Mesenchymal stem cell (in vitro differentiated cells and primary cell): ENCODE data around the gene PSEN2.
"Not testable (repeated sequence)": the region's sequence is repeated elsewhere in the genome, so short reads cannot be mapped to it uniquely, and the experiment has no call there.

Experiments used
- DNase-seq: peaks from one replicate; pipeline ENCODE4 v3.0.0-alpha.2; 2013
- H2AFZ ChIP-seq: one replicate; pipeline ENCODE4 v1.6.1; 2013; ENCODE audit warnings: low read depth, mild to moderate bottlenecking, control low read depth, inconsistent platforms, low read length, moderate library complexity
- H2AK5ac ChIP-seq: 2 replicates; pipeline ENCODE4 v1.6.1; 2013; ENCODE audit warnings: low read length, moderate library complexity, mild to moderate bottlenecking, inconsistent platforms; ENCODE audit not compliant: severe bottlenecking
- H2BK120ac ChIP-seq: one replicate; pipeline ENCODE4 v1.6.1; 2013; ENCODE audit warnings: low read depth, mild to moderate bottlenecking, inconsistent platforms, low read length, moderate library complexity
- H2BK12ac ChIP-seq, 2 experiments: one replicate each; pipeline ENCODE4 v1.6.1; 2013; ENCODE audit warnings: inconsistent platforms in 2 of 2, low read length in 2 of 2, mild to moderate bottlenecking in 2 of 2, moderate library complexity in 2 of 2, control low read depth in 1 of 2
- H2BK15ac ChIP-seq: one replicate; pipeline ENCODE4 v1.6.1; 2013; ENCODE audit warnings: mild to moderate bottlenecking, low read depth, inconsistent platforms; ENCODE audit not compliant: poor library complexity, severe bottlenecking
- H2BK5ac ChIP-seq: 2 replicates; pipeline ENCODE4 v1.6.1; 2013; ENCODE audit warnings: low read depth, mild to moderate bottlenecking, low read length, control low read depth, inconsistent platforms; ENCODE audit not compliant: poor library complexity, severe bottlenecking
- H3K14ac ChIP-seq, 2 experiments: one replicate each; pipeline ENCODE4 v1.6.1; 2013; ENCODE audit warnings: inconsistent platforms in 2 of 2, low read length in 2 of 2, control low read depth in 1 of 2, mild to moderate bottlenecking in 1 of 2, moderate library complexity in 1 of 2
- H3K18ac ChIP-seq, 2 experiments: one replicate each; pipeline ENCODE4 v1.6.1; 2013; ENCODE audit warnings: inconsistent platforms in 2 of 2, low read length in 2 of 2, control low read depth in 1 of 2, low read depth in 1 of 2, mild to moderate bottlenecking in 1 of 2
- H3K23ac ChIP-seq, 2 experiments: one replicate each; pipeline ENCODE4 v1.6.1; 2013; ENCODE audit warnings: inconsistent platforms in 2 of 2, low read length in 2 of 2, mild to moderate bottlenecking in 2 of 2, moderate library complexity in 2 of 2, control low read depth in 1 of 2
- H3K27ac ChIP-seq: 2 replicates; pipeline ENCODE4 v1.5.1; 2013; ENCODE audit warnings: mild to moderate bottlenecking, moderate library complexity, low read length, control low read depth, inconsistent platforms; ENCODE audit not compliant: poor library complexity, severe bottlenecking
- H3K27me3 ChIP-seq, 2 experiments: 2 replicates each; pipeline versions ENCODE4 v1.6.1 to v1.7.0; 2013; ENCODE audit warnings: low read length in 2 of 2, mild to moderate bottlenecking in 2 of 2, moderate library complexity in 2 of 2, control low read depth in 1 of 2, inconsistent platforms in 1 of 2; ENCODE audit not compliant: control insufficient read depth in 1 of 2, insufficient read depth in 1 of 2
- H3K36me3 ChIP-seq, 2 experiments: 2 replicates each; pipeline versions ENCODE4 v1.6.1 to v1.7.0; 2013; ENCODE audit warnings: low read length in 2 of 2, control low read depth in 1 of 2, inconsistent platforms in 1 of 2, low read depth in 1 of 2, mild to moderate bottlenecking in 1 of 2; ENCODE audit not compliant: insufficient read depth in 2 of 2, control insufficient read depth in 1 of 2
- H3K4ac ChIP-seq, 2 experiments: one replicate each; pipeline ENCODE4 v1.6.1; 2013; ENCODE audit warnings: inconsistent platforms in 2 of 2, low read length in 2 of 2, mild to moderate bottlenecking in 2 of 2, moderate library complexity in 2 of 2, control low read depth in 1 of 2, low read depth in 1 of 2
- H3K4me1 ChIP-seq: 2 replicates; pipeline ENCODE4 v1.6.1; 2013; ENCODE audit warnings: low read depth, low read length, control low read depth; ENCODE audit not compliant: control insufficient read depth, insufficient read depth
- H3K4me2 ChIP-seq: 2 replicates; pipeline ENCODE4 v1.6.1; 2013; ENCODE audit warnings: low read length, mild to moderate bottlenecking, inconsistent platforms; ENCODE audit not compliant: poor library complexity, severe bottlenecking
- H3K4me3 ChIP-seq, 2 experiments: 2 replicates each; pipeline versions ENCODE4 v1.5.1 to v1.7.0; 2013; ENCODE audit warnings: low read length in 2 of 2, mild to moderate bottlenecking in 2 of 2, control low read depth in 1 of 2, low read depth in 1 of 2; ENCODE audit not compliant: insufficient read depth in 1 of 2
- H3K79me1 ChIP-seq: replicated peaks from 2 replicates; pipeline ENCODE4 v1.6.1; 2013; ENCODE audit warnings: mild to moderate bottlenecking, control low read depth, low read length, inconsistent platforms; ENCODE audit not compliant: poor library complexity, severe bottlenecking
- H3K9ac ChIP-seq: 2 replicates; pipeline ENCODE4 v1.7.0; 2013; ENCODE audit warnings: mild to moderate bottlenecking, low read length, moderate library complexity
- H3K9me3 ChIP-seq: 2 replicates; pipeline ENCODE4 v1.7.0; 2013; ENCODE audit warnings: mild to moderate bottlenecking, low read length; ENCODE audit not compliant: control insufficient read depth
- H4K8ac ChIP-seq: one replicate; pipeline ENCODE4 v1.6.1; 2013; ENCODE audit warnings: inconsistent platforms, mild to moderate bottlenecking, low read length, moderate library complexity
- H4K91ac ChIP-seq: one replicate; pipeline ENCODE4 v1.6.1; 2013; ENCODE audit warnings: mild to moderate bottlenecking, low read length, inconsistent platforms
- WGBS: methylation state at CpG from one replicate; pipeline ENCODE4 v1.1.7; 2013; ENCODE audit warnings: mixed read lengths; 5-methylcytosine and 5-hydroxymethylcytosine counted together

PSEN2 gene

GRCh38 chr1:226834179-226834578 lies 36.2 kb upstream of the PSEN2 start:
- not testable (repeated sequence) for H3K4me2 ChIP-seq, H3K9me3 ChIP-seq, H3K9ac ChIP-seq, H3K4me1 ChIP-seq, H4K91ac ChIP-seq, H2BK15ac ChIP-seq, H4K8ac ChIP-seq, H3K27ac ChIP-seq, H2BK120ac ChIP-seq, H3K4ac ChIP-seq, H3K23ac ChIP-seq, H3K14ac ChIP-seq, H3K4me3 ChIP-seq, H3K79me1 ChIP-seq, H2AK5ac ChIP-seq, H2AFZ ChIP-seq, H3K27me3 ChIP-seq, DNase-seq, H2BK12ac ChIP-seq, H2BK5ac ChIP-seq, H3K18ac ChIP-seq, H3K36me3 ChIP-seq
- 89% methylated on average over 6 of the region's 6 CpGs for WGBS

DNA sequence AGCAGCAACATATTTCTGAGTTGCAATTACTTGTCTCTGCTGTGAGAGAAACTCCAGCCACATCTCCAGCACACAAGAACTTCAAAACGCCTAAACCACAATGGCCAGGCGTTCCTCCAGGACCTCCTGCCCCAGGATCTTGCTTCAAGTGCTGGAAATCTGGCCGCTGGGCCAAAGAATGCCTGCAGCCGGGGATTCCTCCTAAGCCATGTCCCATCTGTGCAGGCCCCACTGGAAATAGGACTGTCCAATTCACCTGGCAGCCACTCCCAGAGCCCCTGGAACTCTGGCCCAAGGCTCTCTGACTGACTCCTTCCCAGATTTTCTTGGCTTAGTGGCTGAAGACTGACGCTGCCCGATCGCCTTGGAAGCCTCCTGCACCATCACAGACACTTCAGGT lies 35.0 kb upstream of the PSEN2 start:
- H4K91ac ChIP-seq, H3K27me3 ChIP-seq, H2BK15ac ChIP-seq, H3K79me1 ChIP-seq, H3K27ac ChIP-seq, H2BK120ac ChIP-seq, H3K4me1 ChIP-seq, H3K36me3 ChIP-seq, DNase-seq, H3K18ac ChIP-seq, H2BK12ac ChIP-seq, H2AFZ ChIP-seq, H3K4me3 ChIP-seq, H3K9ac ChIP-seq, H3K4ac ChIP-seq, H3K23ac ChIP-seq, H3K14ac ChIP-seq, H2AK5ac ChIP-seq, H4K8ac ChIP-seq, H2BK5ac ChIP-seq, H3K4me2 ChIP-seq, H3K9me3 ChIP-seq: not testable (repeated sequence)
- 95% methylated on average over 7 of the region's 7 CpGs for WGBS

- H2BK120ac ChIP-seq, H3K79me1 ChIP-seq, H4K91ac ChIP-seq, H3K23ac ChIP-seq, H3K18ac ChIP-seq, H2BK12ac ChIP-seq, H4K8ac ChIP-seq, H3K9ac ChIP-seq, H3K4me1 ChIP-seq, H2BK15ac ChIP-seq, DNase-seq, H3K27ac ChIP-seq, H3K36me3 ChIP-seq, H3K4ac ChIP-seq, H3K14ac ChIP-seq, H3K9me3 ChIP-seq, H3K27me3 ChIP-seq, H2BK5ac ChIP-seq, H2AK5ac ChIP-seq, H2AFZ ChIP-seq, H3K4me2 ChIP-seq, H3K4me3 ChIP-seq: not testable (repeated sequence)
- 84% methylated on average over 2 of the region's 2 CpGs for WGBS
Observed at GRCh38 chr1:226837966-226838365, 32.5 kb upstream of the PSEN2 start.

DNA sequence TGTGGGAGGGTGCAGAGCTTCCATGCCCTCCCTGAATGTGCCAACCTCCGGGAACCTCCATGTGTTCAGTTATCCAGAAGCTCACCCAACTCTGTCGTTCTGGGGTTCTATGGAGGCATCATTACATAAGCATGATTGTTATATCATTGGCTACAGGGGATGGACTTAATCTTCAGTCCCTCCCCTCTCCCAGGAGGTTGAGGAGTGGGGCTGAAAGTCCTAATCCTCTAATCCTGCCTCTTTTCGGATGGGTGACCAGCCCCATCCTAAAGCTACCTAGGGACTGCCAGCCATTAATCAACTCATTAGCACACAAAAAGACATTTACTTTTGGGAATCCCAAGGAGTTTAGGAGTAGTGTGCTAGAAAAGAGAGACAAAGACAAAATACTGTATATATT lies 32.0 kb upstream of the PSEN2 start:
- no peaks in the 10 kb centered on the region for H3K27me3 ChIP-seq
- no peak overlapping the region for H3K4me2 ChIP-seq
- no peak overlapping the region for H2BK120ac ChIP-seq
- no peaks in the 10 kb centered on the region for H3K9me3 ChIP-seq
- no peaks in the 10 kb centered on the region for H3K36me3 ChIP-seq
- no peaks in the 10 kb centered on the region for H3K79me1 ChIP-seq
- no CpG with 5 or more reads among the region's 3 CpGs for WGBS
- H4K8ac ChIP-seq = no peak overlapping the region
- no peak for DNase-seq
- H3K18ac ChIP-seq = no peak overlapping the region
- H3K14ac ChIP-seq = no peak overlapping the region
- no peak overlapping the region for H2AFZ ChIP-seq
- H4K91ac ChIP-seq = no peak overlapping the region
- no peak overlapping the region for H2AK5ac ChIP-seq
- no peak overlapping the region for H3K4me3 ChIP-seq
- no peak overlapping the region for H2BK15ac ChIP-seq
- no peak overlapping the region for H2BK12ac ChIP-seq
- H3K27ac ChIP-seq = no peak overlapping the region
- H3K9ac ChIP-seq = no peak overlapping the region
- H2BK5ac ChIP-seq = no peak overlapping the region
- no peak overlapping the region for H3K23ac ChIP-seq
- H3K4ac ChIP-seq = no peak overlapping the region
- H3K4me1 ChIP-seq = no peaks in the 10 kb centered on the region
